Iris pigment epithelial cell (primary cell): ENCODE measurements around the gene BCL11B.

ENCODE experiments used
- DNase-seq: peaks from one replicate; pipeline ENCODE4 v3.0.0-alpha.2; 2011; ENCODE audit warnings: low read depth

Gene BCL11B

DNA sequence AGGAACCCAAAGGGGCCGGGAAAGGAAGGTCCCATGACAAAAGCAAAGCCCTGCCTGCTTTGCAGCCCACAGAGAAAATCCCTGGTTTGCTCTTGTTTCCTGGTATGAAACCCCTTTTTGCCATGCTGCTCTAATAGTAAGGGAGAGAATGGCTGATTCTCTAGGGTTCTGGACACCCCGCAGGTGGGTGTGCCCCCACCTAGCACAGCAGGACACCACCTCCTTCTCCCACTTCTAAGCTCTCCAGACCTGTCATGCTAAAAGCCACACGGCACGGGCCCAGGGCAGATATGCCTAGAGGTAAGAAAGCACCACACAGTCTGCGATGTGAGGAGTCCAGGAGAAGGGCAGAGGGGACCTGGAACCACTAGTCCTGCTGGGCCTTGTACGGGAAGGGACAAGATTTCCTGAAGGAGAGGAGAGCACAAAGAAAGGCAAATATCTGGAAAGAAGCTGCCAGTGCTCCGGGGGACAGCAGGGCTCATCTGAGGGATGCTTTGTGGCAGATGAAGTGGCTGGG, 113.3 kb downstream of the BCL11B start:
- no peak for DNase-seq

- no peak for DNase-seq
Observed at GRCh38 chr14:99158150-99158549, 113.8 kb downstream of the BCL11B start.

DNA sequence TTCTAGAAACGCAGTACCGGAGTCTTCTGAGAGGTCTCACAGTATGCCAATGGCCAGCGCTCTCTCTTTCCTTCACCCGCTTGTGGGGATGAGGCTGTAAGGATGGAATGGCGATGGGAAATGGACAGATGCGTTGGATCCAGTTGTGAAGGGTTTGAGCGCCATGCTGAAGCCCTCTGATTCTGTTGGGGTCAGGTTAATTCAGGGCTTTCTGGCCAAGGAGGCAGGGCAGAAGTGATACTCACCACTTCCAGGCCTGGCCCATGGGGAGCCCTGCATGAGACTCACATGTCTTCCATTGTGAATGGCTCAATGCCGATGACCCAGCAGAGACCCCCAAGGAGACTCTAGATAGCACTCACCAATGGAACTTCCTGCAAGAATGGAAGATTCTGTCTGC, 114.3 kb downstream of the BCL11B start:
- no peak for DNase-seq

DNA sequence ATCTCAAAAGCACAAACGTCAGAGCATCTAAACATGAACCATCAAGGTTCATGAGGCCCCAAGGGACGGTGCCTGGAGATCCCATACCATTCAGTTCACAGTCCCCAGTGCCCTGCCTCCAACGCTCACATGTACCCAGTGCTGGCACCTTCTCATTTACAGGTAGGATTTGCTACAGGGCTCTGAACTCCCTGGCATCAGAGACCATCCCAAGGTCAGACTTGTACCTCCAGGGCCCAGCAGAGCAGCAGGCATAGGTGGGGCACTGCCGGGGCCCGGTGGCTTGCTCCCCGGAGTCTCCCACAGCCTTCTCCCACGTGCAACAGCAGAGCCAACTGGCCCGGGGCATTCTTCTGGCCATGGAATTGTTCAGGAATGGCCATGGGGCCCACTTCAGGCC, 114.8 kb downstream of the BCL11B start:
- DNase-seq: no peak

GRCh38 chr14:99156814-99157213, 115.2 kb downstream of the BCL11B start:
- no peak for DNase-seq

DNA sequence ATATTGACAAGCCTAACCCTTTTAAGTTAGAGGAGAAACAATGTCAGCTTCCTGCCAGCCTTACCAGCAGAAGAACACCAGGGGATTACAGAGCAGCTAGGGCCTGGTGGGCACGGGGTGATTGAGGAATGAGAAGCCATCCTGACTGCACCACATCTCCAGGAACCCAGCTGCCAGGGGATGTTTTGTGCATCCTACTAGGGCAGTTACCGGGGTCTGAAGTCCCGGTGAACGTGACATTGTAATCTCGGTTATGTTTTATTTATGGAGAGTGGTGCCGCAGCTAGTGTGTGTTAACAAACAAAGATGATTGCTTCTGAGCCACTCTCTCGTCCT, 115.9 kb downstream of the BCL11B start:
- DNase-seq: no peak

- no peak for DNase-seq
Observed at GRCh38 chr14:99155173-99156089, 116.6 kb downstream of the BCL11B start.

DNA sequence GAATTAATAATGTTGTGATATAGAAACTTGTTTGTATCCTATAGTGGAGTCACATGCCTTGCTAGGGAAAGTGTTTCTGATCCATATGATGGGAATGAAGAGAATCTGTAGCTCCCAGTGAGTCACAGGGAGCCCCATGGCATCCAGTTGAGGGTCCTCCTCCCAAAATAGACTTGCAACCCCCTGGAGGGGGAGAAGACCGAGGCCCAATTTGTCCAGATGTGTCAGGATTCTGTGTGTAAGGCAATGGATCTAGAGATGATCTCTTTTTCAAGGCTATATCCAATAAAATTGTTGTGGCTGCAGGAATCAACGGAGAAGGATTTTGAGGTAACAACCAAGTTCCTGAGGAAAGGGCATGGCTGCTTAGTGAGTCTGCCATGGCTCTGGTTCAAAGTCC, 121.8 kb downstream of the BCL11B start:
- DNase-seq: no peak

GRCh38 chr14:99148861-99149610, 123.0 kb downstream of the BCL11B start:
- DNase-seq: no peak

- no peak for DNase-seq
Observed at GRCh38 chr14:99148131-99148530, 123.9 kb downstream of the BCL11B start.

GRCh38 chr14:99147366-99147740, 124.6 kb downstream of the BCL11B start:
- no peak for DNase-seq

DNA sequence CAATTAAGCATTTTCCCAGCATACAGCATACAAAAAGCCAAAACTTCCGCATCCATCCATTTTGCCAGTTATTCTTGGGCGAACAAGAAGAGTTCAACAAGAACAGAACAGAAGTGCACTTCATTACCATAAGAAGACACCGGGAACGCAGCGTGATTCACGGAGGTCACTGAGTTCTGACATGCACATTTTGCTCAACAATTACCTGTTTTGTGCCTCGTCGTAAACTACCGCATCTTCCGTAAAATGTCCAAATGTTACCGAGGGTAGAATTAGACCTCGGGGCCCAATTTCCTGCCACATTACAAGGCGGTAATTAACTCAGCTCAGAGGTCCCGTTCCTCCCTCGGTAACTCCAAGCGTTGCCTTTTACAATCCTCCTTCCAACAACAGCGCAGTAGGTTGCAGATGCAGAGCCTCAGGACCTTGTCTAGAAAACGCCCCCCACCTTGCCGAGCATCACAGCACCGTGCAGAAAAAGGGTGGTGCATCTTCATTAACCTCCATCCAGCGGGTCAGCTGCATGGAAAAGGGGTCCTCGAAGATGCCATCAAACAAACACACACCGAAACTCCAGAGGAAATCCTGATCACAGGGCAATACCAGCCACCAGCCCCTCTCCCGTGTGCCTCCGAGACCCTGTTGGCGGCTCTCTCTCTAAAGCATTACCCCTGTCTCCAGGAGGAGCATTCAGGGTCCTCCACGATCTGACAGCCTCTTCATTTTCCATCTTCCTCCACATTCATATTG, 125.2 kb downstream of the BCL11B start:
- no peak for DNase-seq

GRCh38 chr14:99145307-99145706, 126.7 kb downstream of the BCL11B start:
- no peak for DNase-seq

DNA sequence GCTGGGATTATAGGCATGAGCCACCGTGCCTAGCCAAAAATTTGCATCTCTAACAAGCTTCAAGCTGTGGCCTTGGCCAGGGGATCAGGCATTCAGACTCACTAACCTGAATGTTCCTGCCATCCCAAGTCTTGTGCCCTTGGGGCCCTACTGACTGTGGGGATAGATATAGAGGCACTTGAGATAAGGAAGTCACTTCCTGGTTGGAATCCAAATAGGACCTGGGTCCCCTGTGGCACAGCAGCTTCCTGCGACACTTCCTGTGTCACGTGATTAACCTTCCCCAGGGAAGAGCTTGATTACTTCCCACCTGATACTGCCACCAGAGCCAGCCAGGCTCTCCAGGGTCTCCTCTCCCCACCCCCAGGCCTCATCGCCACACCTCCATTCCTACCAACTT, 128.2 kb downstream of the BCL11B start:
- DNase-seq: no peak

DNA sequence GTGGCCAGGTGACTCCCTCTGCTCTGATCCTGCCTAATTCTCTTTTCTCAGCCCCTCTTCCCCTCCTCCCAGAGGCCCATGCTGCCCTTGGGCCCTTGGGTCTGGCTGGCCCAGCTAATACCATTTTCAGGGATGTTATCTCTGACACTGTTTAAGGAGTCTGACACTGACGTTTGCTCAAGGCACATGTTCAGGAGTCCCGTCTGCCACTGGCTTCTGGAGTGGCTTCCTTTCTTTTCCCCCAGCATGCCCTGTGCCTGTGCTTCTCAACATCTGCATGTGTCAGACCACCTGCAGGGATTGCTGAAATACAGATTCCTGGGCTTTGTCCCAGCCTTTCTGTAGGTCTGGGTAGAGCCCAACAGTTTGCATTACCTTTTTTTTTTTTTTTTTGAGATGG, 128.9 kb downstream of the BCL11B start:
- DNase-seq: no peak

DNA sequence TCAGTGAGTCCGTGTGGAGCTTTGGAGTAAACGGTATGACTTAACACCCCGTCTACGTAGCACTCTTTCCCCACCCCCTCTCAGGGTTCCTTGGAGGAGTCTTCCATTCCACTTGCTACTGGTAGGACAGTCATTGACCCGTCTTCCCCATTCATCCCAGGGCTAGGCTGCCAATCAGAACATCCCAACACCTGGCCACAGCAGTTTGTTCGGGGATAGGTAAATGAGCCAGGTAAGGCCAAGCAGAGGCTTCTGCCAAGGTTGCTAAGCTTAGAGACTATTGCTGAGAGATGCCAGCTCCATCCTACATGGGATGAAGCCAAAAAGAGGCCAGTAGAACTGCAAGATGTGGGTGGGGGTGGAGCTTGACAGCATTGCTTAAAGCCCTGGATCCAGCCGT, 130.8 kb downstream of the BCL11B start:
- DNase-seq: no peak

GRCh38 chr14:99138999-99139865, 132.8 kb downstream of the BCL11B start:
- no peak for DNase-seq

- no peak for DNase-seq
Observed at GRCh38 chr14:99137913-99138571, 134.0 kb downstream of the BCL11B start.

DNA sequence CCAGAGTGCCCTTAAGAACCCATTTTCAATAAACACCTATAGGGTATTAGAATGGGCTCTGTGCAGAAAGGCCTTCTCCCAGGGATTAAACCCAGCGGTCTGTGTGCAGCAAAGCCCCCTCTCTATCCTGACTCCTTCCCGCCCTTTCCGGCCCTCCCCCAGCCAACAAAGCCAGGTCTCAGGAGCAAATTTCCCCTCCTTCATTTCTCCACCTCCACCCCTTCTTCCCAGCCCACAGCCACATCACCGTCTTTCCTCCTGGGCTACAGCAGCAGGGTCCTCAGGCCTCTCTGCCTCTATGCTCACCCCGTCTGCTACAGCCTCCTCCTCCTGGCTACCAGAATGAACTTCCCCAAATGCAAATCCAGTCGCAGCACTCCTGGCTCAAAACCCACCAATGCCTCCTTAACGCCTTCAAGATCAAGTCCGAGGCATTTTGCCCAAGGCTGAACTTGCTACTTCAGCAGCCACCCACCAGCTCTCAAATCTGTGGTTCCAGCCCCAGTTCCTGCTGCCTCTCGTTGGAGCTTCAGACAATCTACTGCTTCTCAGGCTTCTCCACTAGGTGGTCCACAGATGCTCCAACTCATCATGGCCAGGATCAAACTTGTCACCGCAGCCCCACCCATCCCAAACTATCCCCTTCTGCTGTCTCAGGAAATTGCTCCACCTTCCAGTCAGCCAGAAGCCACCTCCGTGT, 134.8 kb downstream of the BCL11B start:
- DNase-seq: no peak

- no peak for DNase-seq
Observed at GRCh38 chr14:99136401-99136800, 135.6 kb downstream of the BCL11B start.
